ENCODE data around the gene PPA2. TPM values are rescaled to one million over a fixed set of nuclear protein-coding genes. Genes with fewer than 3 reads are reported as not detected.

PPA2 gene
- total and polyA plus RNA-seq, 8 donors: 10.5 to 473 (median 85.4) TPM

DNA sequence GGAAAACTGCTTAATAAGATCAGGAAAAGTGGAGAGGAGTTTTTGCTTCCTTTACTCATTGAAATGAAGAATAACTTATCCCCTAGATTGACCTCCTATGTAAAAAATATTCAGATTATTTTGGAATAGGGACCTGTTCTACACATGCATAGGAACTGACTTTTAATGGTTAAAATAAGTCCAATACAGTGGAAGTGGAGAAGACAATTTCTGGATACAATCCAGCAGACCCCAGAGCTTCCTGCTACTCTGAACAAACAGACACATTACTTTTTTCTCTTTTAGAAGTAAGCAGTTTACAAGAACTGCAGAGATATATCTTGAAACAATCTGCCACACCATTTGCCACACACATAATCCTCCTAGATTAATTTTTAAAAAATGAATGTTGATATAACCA is 129.7 kb downstream of the PPA2 start:
- Histone ChIP-seq H3K27ac (no peak overlapping the region), H3K4me3 (no peak overlapping the region), H3K9me3 (no peaks in the 10 kb centered on the region), H3K4me1 (no peaks in the 10 kb centered on the region), H3K27me3 (no peaks in the 10 kb centered on the region), H3K36me3 (peaks cover 0 to 5% (median 2%) of the 10 kb centered on the region in 4 donors)
- no peak for DNase-seq
- intact Hi-C loops (cut with DNase I; ENCODE audit: low total_unique reads): no loop called here
- TF ChIP-seq EP300 (IDR thresholded peaks at IDR 0.05) (no peak), POLR2AphosphoS5 (IDR thresholded peaks at IDR 0.05) (no peak), POLR2A (IDR thresholded peaks at IDR 0.05) (no peak)
- TF ChIP-seq, protein P1, sequence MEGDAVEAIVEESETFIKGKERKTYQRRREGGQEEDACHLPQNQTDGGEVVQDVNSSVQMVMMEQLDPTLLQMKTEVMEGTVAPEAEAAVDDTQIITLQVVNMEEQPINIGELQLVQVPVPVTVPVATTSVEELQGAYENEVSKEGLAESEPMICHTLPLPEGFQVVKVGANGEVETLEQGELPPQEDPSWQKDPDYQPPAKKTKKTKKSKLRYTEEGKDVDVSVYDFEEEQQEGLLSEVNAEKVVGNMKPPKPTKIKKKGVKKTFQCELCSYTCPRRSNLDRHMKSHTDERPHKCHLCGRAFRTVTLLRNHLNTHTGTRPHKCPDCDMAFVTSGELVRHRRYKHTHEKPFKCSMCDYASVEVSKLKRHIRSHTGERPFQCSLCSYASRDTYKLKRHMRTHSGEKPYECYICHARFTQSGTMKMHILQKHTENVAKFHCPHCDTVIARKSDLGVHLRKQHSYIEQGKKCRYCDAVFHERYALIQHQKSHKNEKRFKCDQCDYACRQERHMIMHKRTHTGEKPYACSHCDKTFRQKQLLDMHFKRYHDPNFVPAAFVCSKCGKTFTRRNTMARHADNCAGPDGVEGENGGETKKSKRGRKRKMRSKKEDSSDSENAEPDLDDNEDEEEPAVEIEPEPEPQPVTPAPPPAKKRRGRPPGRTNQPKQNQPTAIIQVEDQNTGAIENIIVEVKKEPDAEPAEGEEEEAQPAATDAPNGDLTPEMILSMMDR (IDR thresholded peaks at IDR 0.05): no peak

GRCh38 chr4:105343146-105343931 is 130.5 kb downstream of the PPA2 start:
- H3K4me1 ChIP-seq: no peaks in the 10 kb centered on the region

DNA sequence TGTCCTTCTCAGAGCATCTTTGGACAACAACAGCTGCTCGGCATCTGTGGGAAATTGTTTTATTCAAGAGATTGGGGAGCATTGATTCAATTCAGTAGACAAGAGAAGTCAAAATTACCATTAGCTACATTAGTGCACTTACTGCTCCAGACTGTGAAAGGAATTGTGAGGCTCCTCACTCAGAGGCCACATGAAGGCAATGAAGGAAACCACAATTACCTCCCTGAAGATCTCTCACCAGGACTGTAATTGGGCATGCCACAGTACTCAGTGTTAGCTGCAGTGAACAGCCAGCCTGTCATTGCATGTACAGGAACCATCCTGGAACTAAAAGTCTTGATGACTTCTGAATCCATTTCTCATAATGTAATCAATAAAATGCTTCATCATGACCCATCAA is 144.8 kb downstream of the PPA2 start:
- no peak overlapping the region for H3K27ac ChIP-seq
- intact Hi-C loops (cut with DNase I; ENCODE audit: low total_unique reads): no loop called here
- no peaks in the 10 kb centered on the region for H3K4me1 ChIP-seq
- no peaks in the 10 kb centered on the region for H3K27me3 ChIP-seq
- 80 to 98% (median 90%) methylated on average over 1 of the region's 1 CpG for WGBS, 5 donors
- TF ChIP-seq POLR2AphosphoS5 (IDR thresholded peaks at IDR 0.05) (no peak), EP300 (IDR thresholded peaks at IDR 0.05) (no peak), POLR2A (IDR thresholded peaks at IDR 0.05) (no peak)
- TF ChIP-seq, protein P1 (IDR thresholded peaks at IDR 0.05): no peak
- H3K36me3 ChIP-seq: peaks cover 0 to 7% (median 0%) of the 10 kb centered on the region in 4 donors
- H3K4me3 ChIP-seq: no peak overlapping the region
- DNase-seq: no peak
- H3K9me3 ChIP-seq: no peaks in the 10 kb centered on the region

More at GRCh38 chr4:105343146-105343931, 130.5 kb downstream of the PPA2 start:
- WGBS, 5 donors: 62 to 75% (median 69%) methylated on average over 8 of the region's 8 CpGs
- TF ChIP-seq, protein P1 (IDR thresholded peaks at IDR 0.05): no peak
- TF ChIP-seq POLR2A (IDR thresholded peaks at IDR 0.05) (no peak), EP300 (IDR thresholded peaks at IDR 0.05) (no peak), POLR2AphosphoS5 (IDR thresholded peaks at IDR 0.05) (no peak)
- H3K36me3 ChIP-seq: peaks cover 0 to 5% (median 2%) of the 10 kb centered on the region in 4 donors
- no peak overlapping the region for H3K27ac ChIP-seq
- intact Hi-C loops (cut with DNase I; ENCODE audit: low total_unique reads): no loop called here
- no peak overlapping the region for H3K4me3 ChIP-seq
- H3K27me3 ChIP-seq: no peaks in the 10 kb centered on the region
- DNase-seq: peak in 1 of 2 donors; percentile 62
- H3K9me3 ChIP-seq: no peaks in the 10 kb centered on the region

DNA sequence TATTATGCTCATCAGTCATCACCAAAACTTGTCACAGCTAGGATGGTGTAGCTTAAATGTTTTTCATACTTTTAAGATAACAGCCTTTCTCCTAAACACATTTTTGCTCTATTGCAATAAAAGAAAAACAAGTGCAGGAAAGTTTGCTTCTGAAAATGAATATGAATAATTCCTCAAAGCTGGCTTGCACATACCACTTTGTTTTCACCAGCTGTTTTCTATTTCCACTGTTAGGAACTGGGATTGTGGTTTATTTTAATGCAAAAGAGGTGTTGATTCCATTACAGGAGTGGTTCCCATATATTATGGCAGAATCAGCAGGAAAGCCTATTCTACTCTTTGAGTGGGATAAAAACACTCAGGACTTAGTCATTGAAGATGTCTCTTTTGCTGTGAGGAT is 145.9 kb downstream of the PPA2 start:
- TF ChIP-seq, protein P1 (IDR thresholded peaks at IDR 0.05): no peak
- TF ChIP-seq EP300 (IDR thresholded peaks at IDR 0.05) (no peak), POLR2AphosphoS5 (IDR thresholded peaks at IDR 0.05) (no peak), POLR2A (IDR thresholded peaks at IDR 0.05) (no peak)
- Histone ChIP-seq H3K36me3 (peaks cover 0 to under 1% (median 0%) of the 10 kb centered on the region in 4 donors), H3K4me1 (no peaks in the 10 kb centered on the region), H3K4me3 (no peak overlapping the region), H3K27me3 (no peaks in the 10 kb centered on the region), H3K27ac (no peak overlapping the region), H3K9me3 (no peaks in the 10 kb centered on the region)
- intact Hi-C loops (cut with DNase I; ENCODE audit: low total_unique reads): no loop called here
- DNase-seq: no peak
